Activated CD4-positive, alpha-beta T cell treated with anti-CD3 and anti-CD28 coated beads, Interleukin-2, amount 50 U/mL, for 48 hours (primary cell): ENCODE results near the gene PACSIN1.

Experiments used
- DNase-seq, 2 experiments: peaks; one replicate each; pipeline ENCODE4 v3.0.0-alpha.2; 2020

Gene PACSIN1

GRCh38 chr6:34547701-34548644 lies 82.1 kb downstream of the PACSIN1 start:
- no peak for DNase-seq

GRCh38 chr6:34549026-34549803 lies 83.3 kb downstream of the PACSIN1 start:
- no peak for DNase-seq

GRCh38 chr6:34549804-34550202 lies 83.9 kb downstream of the PACSIN1 start:
- DNase-seq: no peak

- DNase-seq: no peak
Measured at GRCh38 chr6:34551720-34552119, 85.8 kb downstream of the PACSIN1 start.

- no peak for DNase-seq
Measured at GRCh38 chr6:34552620-34553019, 86.7 kb downstream of the PACSIN1 start.

- no peak for DNase-seq
Measured at GRCh38 chr6:34553146-34553545, 87.3 kb downstream of the PACSIN1 start.

GRCh38 chr6:34553750-34554149 lies 87.9 kb downstream of the PACSIN1 start:
- no peak for DNase-seq

- DNase-seq: no peak
Measured at GRCh38 chr6:34554291-34555006, 88.6 kb downstream of the PACSIN1 start.

GRCh38 chr6:34555007-34555322 lies 89.1 kb downstream of the PACSIN1 start:
- no peak for DNase-seq

GRCh38 chr6:34555328-34555727 lies 89.5 kb downstream of the PACSIN1 start:
- DNase-seq: no peak

GRCh38 chr6:34556031-34556471 lies 90.2 kb downstream of the PACSIN1 start, which contains the start of gene SPDEF:
Gene SPDEF, minus strand, starts transcription at chr6:34556329. Its CDS starts 11,874 bp downstream, at chr6:34544455.
- DNase-seq: no peak

- DNase-seq: no peak
Measured at GRCh38 chr6:34556493-34556892, 90.6 kb downstream of the PACSIN1 start.

GRCh38 chr6:34557228-34557627 lies 91.4 kb downstream of the PACSIN1 start:
- DNase-seq: no peak

GRCh38 chr6:34558172-34558714 lies 92.4 kb downstream of the PACSIN1 start:
- DNase-seq: no peak

- DNase-seq: no peak
Measured at GRCh38 chr6:34559651-34560365, 93.9 kb downstream of the PACSIN1 start.

GRCh38 chr6:34560366-34561226 lies 94.7 kb downstream of the PACSIN1 start:
- DNase-seq: no peak

- DNase-seq: no peak
Measured at GRCh38 chr6:34561227-34561530, 95.3 kb downstream of the PACSIN1 start.

- DNase-seq: no peak
Measured at GRCh38 chr6:34562350-34562749, 96.5 kb downstream of the PACSIN1 start.

GRCh38 chr6:34562861-34563512 lies 97.1 kb downstream of the PACSIN1 start:
- no peak for DNase-seq

- no peak for DNase-seq
Measured at GRCh38 chr6:34563513-34563870, 97.6 kb downstream of the PACSIN1 start.

GRCh38 chr6:34564181-34564580 lies 98.3 kb downstream of the PACSIN1 start:
- DNase-seq: no peak
